Measurements from ENCODE around the gene TTC6. TPM values are rescaled to one million over a fixed set of nuclear protein-coding genes. Genes with fewer than 3 reads are reported as not detected.

The TTC6 gene
- total and polyA plus RNA-seq, 2 of the 4 experiments (the other 2 are of a cell fraction) = under 0.01 to 0.12 TPM

GRCh38 chr14:37602605-37603453 is 7.4 kb downstream of the TTC6 start:
- intact Hi-C loops (cut with micrococcal nuclease) (no loop called here), in situ Hi-C loops (cut with MboI; ENCODE audit: low sequenced_read_pairs) (no loop called here), dilution Hi-C loops (cut with HindIII; ENCODE audit: low sequenced_read_pairs, unreplicated experiment) (no loop called here)
- no peaks in the 10 kb centered on the region for H3K36me3 ChIP-seq (ENCODE audit: control insufficient read depth, insufficient read depth, low read length)
- no peak overlapping the region for H3K23ac ChIP-seq (ENCODE audit: low read depth, low read length)
- no peak overlapping the region for H2BK20ac ChIP-seq (ENCODE audit: low read depth, low read length)
- no peak for TF ChIP-seq CHD1 (IDR thresholded peaks at IDR 0.05; ENCODE audit: low read depth, low read length)
- TF ChIP-seq SMC3 (IDR thresholded peaks at IDR 0.05; ENCODE audit: low read depth, low read length) = no peak
- WGBS, 2 experiments (ENCODE audit: extremely low coverage in 2 of 2, insufficient read length in 1 of 2) = 25% methylated on average over 4 of the region's 24 CpGs; no CpG with 5 or more reads in 1 of the 2 experiments
- H2AK9ac ChIP-seq (replicated peaks; ENCODE audit: low read depth, low read length, poor library complexity) = no peak overlapping the region
- H4K8ac ChIP-seq (ENCODE audit: low read depth in 2 of 2, low read length in 2 of 2) = no peak overlapping the region
- no peak for DNase-seq
- no peak overlapping the region for H2BK5ac ChIP-seq (ENCODE audit: low read depth, low read length, poor library complexity, severe bottlenecking)
- no peak overlapping the region for H3K27ac ChIP-seq (ENCODE audit: insufficient read depth, low read length)
- no peak overlapping the region for H3K14ac ChIP-seq (replicated peaks; ENCODE audit: low read depth, low read length)
- H3K4ac ChIP-seq (ENCODE audit: low read depth, low read length) = no peak overlapping the region
- H2AFZ ChIP-seq (replicated peaks; ENCODE audit: low read length, poor library complexity) = no peak overlapping the region
- H3K56ac ChIP-seq (ENCODE audit: extremely low read depth, insufficient read depth, low read length) = no peak overlapping the region
- H4K20me1 ChIP-seq (ENCODE audit: insufficient read depth, low read length) = no peaks in the 10 kb centered on the region
- peaks cover 91% of the 10 kb centered on the region for H3K27me3 ChIP-seq (ENCODE audit: control insufficient read depth, insufficient read depth, low read length)
- no peak overlapping the region for H3K18ac ChIP-seq (ENCODE audit: low read depth, low read length)
- no peak overlapping the region for H3K4me3 ChIP-seq (ENCODE audit: insufficient read depth, low read depth, low read length)
- H3K79me1 ChIP-seq (ENCODE audit: low read depth in 1 of 2, low read length in 2 of 2) = no peaks in the 10 kb centered on the region
- no TSS peak for BruUV-seq (replicated peaks)
- no peaks in the 10 kb centered on the region for H3K9me1 ChIP-seq (ENCODE audit: insufficient read depth, low read length)
- peaks cover 25% of the 10 kb centered on the region for H3K9me3 ChIP-seq (ENCODE audit: control insufficient read depth, insufficient read depth, low read length)
- no peak overlapping the region for H3K9ac ChIP-seq (ENCODE audit: low read depth, low read length)
- CTCF ChIA-PET = no interaction called here
- no peak for ATAC-seq (ENCODE audit: low read depth)
- POLR2A ChIA-PET (ENCODE audit: unreplicated experiment) = no interaction called here
- H4K91ac ChIP-seq (ENCODE audit: insufficient read depth, low read depth, low read length) = no peak overlapping the region
- no peak overlapping the region for H2BK120ac ChIP-seq (ENCODE audit: low read depth, low read length)
- H3K4me2 ChIP-seq (ENCODE audit: low read depth, low read length) = no peak overlapping the region
- no peak overlapping the region for H2AK5ac ChIP-seq (ENCODE audit: low read depth, low read length)
- H4K5ac ChIP-seq (ENCODE audit: low read depth, low read length) = no peak overlapping the region
- peaks cover 2% of the 10 kb centered on the region; the same call in 1 of the 2 replicates for H3K4me1 ChIP-seq (ENCODE audit: control insufficient read depth, insufficient read depth, low read length)
- no peak overlapping the region for H2BK15ac ChIP-seq (ENCODE audit: low read depth, low read length)

Data from IMR-90 (cell line).